ENCODE measurements around the gene C1orf35.

- no peak for TF ChIP-seq CTCF (IDR thresholded peaks at IDR 0.05)
- TF ChIP-seq EP300 (IDR thresholded peaks at IDR 0.05), result no peak
These were observed 45.8 kb upstream of the C1orf35 start for GRCh38 chr1:228148935-228149405.
